Measurements from ENCODE around the gene GPR65. TPM values are rescaled to one million over a fixed set of nuclear protein-coding genes. Genes with fewer than 3 reads are reported as not detected.

GPR65 gene
- total RNA-seq, 1 donor from 2014 or later = not detected

DNA sequence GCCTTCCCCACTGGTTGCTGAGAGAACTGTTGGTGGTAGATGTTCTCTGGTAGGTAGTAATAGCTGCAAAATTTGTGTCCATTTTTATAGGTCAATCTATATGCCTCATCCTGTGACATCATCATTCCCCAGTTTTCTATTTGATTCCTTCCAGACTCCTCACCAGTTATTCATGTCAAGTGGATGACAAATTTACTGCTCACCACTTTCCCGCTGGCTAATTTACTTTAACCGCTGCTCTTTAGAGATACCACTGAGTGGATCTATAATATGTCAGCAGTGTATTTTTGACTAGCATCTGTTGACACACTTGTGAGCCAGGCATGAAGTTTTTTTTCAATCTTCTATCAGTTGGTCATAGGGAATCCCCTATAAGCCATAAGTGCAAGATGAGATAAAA lies 24.6 kb downstream of the GPR65 start:
- TF ChIP-seq, protein P1, sequence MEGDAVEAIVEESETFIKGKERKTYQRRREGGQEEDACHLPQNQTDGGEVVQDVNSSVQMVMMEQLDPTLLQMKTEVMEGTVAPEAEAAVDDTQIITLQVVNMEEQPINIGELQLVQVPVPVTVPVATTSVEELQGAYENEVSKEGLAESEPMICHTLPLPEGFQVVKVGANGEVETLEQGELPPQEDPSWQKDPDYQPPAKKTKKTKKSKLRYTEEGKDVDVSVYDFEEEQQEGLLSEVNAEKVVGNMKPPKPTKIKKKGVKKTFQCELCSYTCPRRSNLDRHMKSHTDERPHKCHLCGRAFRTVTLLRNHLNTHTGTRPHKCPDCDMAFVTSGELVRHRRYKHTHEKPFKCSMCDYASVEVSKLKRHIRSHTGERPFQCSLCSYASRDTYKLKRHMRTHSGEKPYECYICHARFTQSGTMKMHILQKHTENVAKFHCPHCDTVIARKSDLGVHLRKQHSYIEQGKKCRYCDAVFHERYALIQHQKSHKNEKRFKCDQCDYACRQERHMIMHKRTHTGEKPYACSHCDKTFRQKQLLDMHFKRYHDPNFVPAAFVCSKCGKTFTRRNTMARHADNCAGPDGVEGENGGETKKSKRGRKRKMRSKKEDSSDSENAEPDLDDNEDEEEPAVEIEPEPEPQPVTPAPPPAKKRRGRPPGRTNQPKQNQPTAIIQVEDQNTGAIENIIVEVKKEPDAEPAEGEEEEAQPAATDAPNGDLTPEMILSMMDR (IDR thresholded peaks at IDR 0.05) = no peak
- H3K4me3 Mint-ChIP-seq (ENCODE audit: unreplicated experiment) = no peak overlapping the region
- no peaks in the 10 kb centered on the region for H3K36me3 Mint-ChIP-seq (ENCODE audit: low read depth)
- peaks cover 20% of the 10 kb centered on the region for H3K27me3 Mint-ChIP-seq (ENCODE audit: low read depth)
- DNase-seq (ENCODE audit: low spot score) = no peak
- no peak overlapping the region for H3K27ac Mint-ChIP-seq (ENCODE audit: unreplicated experiment)
- no peaks in the 10 kb centered on the region for H3K4me1 Mint-ChIP-seq (ENCODE audit: low read depth)
- no peaks in the 10 kb centered on the region for H3K9me3 Mint-ChIP-seq (ENCODE audit: low read depth)

DNA sequence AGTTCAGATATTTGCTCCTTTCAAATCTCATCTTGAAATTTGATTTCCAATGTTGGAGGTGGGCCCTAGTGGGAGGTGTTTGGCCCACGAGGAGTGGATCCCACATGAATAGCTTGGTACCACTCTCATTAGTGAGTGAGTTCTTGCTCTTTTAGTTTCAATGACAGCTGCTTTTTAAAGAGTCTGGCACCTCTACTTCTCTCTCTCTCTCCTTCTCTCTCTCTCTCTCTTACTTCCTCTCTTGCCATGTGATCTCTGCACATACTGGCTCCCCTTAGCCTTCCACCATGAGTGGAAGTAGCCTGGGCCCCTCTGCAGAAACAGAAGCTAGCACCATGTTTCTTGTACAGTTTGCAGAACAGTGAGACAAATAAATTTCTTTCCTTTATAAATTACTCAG lies 25.1 kb downstream of the GPR65 start:
- Mint-ChIP-seq H3K4me1 (ENCODE audit: low read depth) (no peaks in the 10 kb centered on the region), H3K27ac (ENCODE audit: unreplicated experiment) (no peak overlapping the region), H3K9me3 (ENCODE audit: low read depth) (no peaks in the 10 kb centered on the region), H3K27me3 (ENCODE audit: low read depth) (peaks cover 15% of the 10 kb centered on the region), H3K4me3 (ENCODE audit: unreplicated experiment) (no peak overlapping the region), H3K36me3 (ENCODE audit: low read depth) (no peaks in the 10 kb centered on the region)
- no peak for DNase-seq (ENCODE audit: low spot score)
- TF ChIP-seq, protein P1 (IDR thresholded peaks at IDR 0.05) = no peak

DNA sequence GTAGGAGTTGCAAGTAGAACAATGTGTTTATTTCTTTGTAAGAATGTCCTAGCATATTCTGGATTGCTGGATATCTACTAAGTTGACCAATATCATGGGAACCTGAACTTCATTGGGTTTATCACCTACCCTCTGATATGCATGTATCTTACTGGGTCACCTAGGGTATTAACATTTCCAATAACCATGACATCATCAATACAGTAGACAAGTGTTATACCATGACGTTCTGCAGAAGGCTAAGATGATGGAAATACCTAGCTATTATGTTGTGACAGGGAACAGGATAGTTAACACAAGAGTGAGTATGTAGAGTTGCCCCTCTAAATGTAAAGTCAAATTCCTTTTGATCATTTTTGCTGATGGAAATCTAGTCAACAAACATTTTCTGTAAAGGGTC lies 26.0 kb downstream of the GPR65 start:
- Mint-ChIP-seq H3K4me3 (ENCODE audit: unreplicated experiment) (no peak overlapping the region), H3K27ac (ENCODE audit: unreplicated experiment) (no peak overlapping the region), H3K4me1 (ENCODE audit: low read depth) (no peaks in the 10 kb centered on the region), H3K27me3 (ENCODE audit: low read depth) (peaks cover 15% of the 10 kb centered on the region), H3K9me3 (ENCODE audit: low read depth) (no peaks in the 10 kb centered on the region), H3K36me3 (ENCODE audit: low read depth) (no peaks in the 10 kb centered on the region)
- TF ChIP-seq, protein P1 (IDR thresholded peaks at IDR 0.05) = no peak
- DNase-seq (ENCODE audit: low spot score) = no peak

GRCh38 chr14:88032373-88032772 lies 27.4 kb downstream of the GPR65 start:
- Mint-ChIP-seq H3K36me3 (ENCODE audit: low read depth) (no peaks in the 10 kb centered on the region), H3K9me3 (ENCODE audit: low read depth) (no peaks in the 10 kb centered on the region), H3K4me1 (ENCODE audit: low read depth) (no peaks in the 10 kb centered on the region), H3K4me3 (ENCODE audit: unreplicated experiment) (no peak overlapping the region), H3K27me3 (ENCODE audit: low read depth) (peaks cover 8% of the 10 kb centered on the region), H3K27ac (ENCODE audit: unreplicated experiment) (no peak overlapping the region)
- TF ChIP-seq, protein P1 (IDR thresholded peaks at IDR 0.05) = no peak
- DNase-seq (ENCODE audit: low spot score) = no peak

GRCh38 chr14:88034076-88034475 lies 29.1 kb downstream of the GPR65 start:
- TF ChIP-seq, protein P1 (IDR thresholded peaks at IDR 0.05) = no peak
- H3K27me3 Mint-ChIP-seq (ENCODE audit: low read depth) = peaks cover 7% of the 10 kb centered on the region
- no peak overlapping the region for H3K27ac Mint-ChIP-seq (ENCODE audit: unreplicated experiment)

More at GRCh38 chr14:88034076-88034475, 29.1 kb downstream of the GPR65 start:
- H3K4me3 Mint-ChIP-seq (ENCODE audit: unreplicated experiment) = no peak overlapping the region
- H3K36me3 Mint-ChIP-seq (ENCODE audit: low read depth) = no peaks in the 10 kb centered on the region
- no peaks in the 10 kb centered on the region for H3K9me3 Mint-ChIP-seq (ENCODE audit: low read depth)
- DNase-seq (ENCODE audit: low spot score) = no peak
- H3K4me1 Mint-ChIP-seq (ENCODE audit: low read depth) = no peaks in the 10 kb centered on the region
